MCF 10A (cell line): Measurements from ENCODE around the gene SIGLEC5. TPM values are rescaled to one million over a fixed set of nuclear protein-coding genes. Genes with fewer than 3 reads are reported as not detected.

ENCODE experiments used
- BruUV-seq: library from RNA; stranded (reverse); fragments of 400-500 nt; replicated peaks from 2 replicates; lab custom pipeline; 2021; lab: Mats Ljungman, UMichigan
- CTCF ChIA-PET: fragments of 300-600 bp; sonication (Branson Sonifier 250); formaldehyde crosslinking; extraction: SDS; loops from one replicate; lab custom pipeline; 2021; ENCODE audit warnings: antibody characterized with exemption, inconsistent platforms; lab: Yijun Ruan, JAX
- POLR2A ChIA-PET: fragments of 300-600, 350-650 bp; sonication (Branson Sonifier 250); formaldehyde crosslinking; extraction: SDS; loops from one replicate; lab custom pipeline; 2020; ENCODE audit warnings: antibody characterized with exemption, inconsistent platforms; lab: Yijun Ruan, JAX
- DNase-seq: peaks from one replicate; pipeline ENCODE4 v3.0.0-alpha.2; 2018; ENCODE audit not compliant: unreplicated experiment
- H3K27ac Mint-ChIP-seq: one replicate; pipeline ENCODE4 v1.8.0; 2022; ENCODE audit warnings: mild to moderate bottlenecking, low read depth, mixed read lengths; ENCODE audit not compliant: unreplicated experiment
- H3K27me3 Mint-ChIP-seq: one replicate; pipeline ENCODE4 v1.8.0; 2022; ENCODE audit warnings: mixed read lengths; ENCODE audit not compliant: insufficient read depth, unreplicated experiment
- H3K36me3 Mint-ChIP-seq: one replicate; pipeline ENCODE4 v1.8.0; 2022; ENCODE audit warnings: mild to moderate bottlenecking, moderate library complexity, mixed read lengths; ENCODE audit not compliant: insufficient read depth, unreplicated experiment
- H3K4me1 Mint-ChIP-seq: one replicate; pipeline ENCODE4 v1.8.0; 2022; ENCODE audit warnings: mixed read lengths; ENCODE audit not compliant: insufficient read depth, unreplicated experiment
- H3K4me3 Mint-ChIP-seq: one replicate; pipeline ENCODE4 v1.8.0; 2022; ENCODE audit warnings: mild to moderate bottlenecking, moderate library complexity, mixed read lengths; ENCODE audit not compliant: unreplicated experiment
- H3K9me3 Mint-ChIP-seq: one replicate; pipeline ENCODE4 v1.8.0; 2022; ENCODE audit warnings: mixed read lengths; ENCODE audit not compliant: unreplicated experiment
- intact Hi-C: fragments of 100-400 bp; cut with micrococcal nuclease; formaldehyde crosslinking; loops from 2 replicates; pipeline ENCODE4 v1.14.1; 2022
- total RNA-seq: library from RNA; stranded (reverse); gene quantifications from 2 replicates; pipeline ENCODE4 v1.2.3, GENCODE V29; 2022
- TF ChIP-seq, protein P1 (sequence below): fragments of 200-600 bp; IDR thresholded peaks from one replicate; pipeline ENCODE4 v1.8.0; 2022; ENCODE audit warnings: antibody characterized with exemption, mild to moderate bottlenecking; ENCODE audit not compliant: unreplicated experiment

SIGLEC5 gene
- total RNA-seq, 1 experiment from 2014 or later: not detected

GRCh38 chr19:51615991-51616390, 14.2 kb downstream of the SIGLEC5 start:
- H3K4me3 Mint-ChIP-seq: no peak overlapping the region
- H3K27ac Mint-ChIP-seq: no peak overlapping the region
- intact Hi-C loops: no loop called here
- no peaks in the 10 kb centered on the region for H3K27me3 Mint-ChIP-seq
- peaks cover 14% of the 10 kb centered on the region for H3K9me3 Mint-ChIP-seq
- ChIA-PET POLR2A (no interaction called here), CTCF (interaction anchor here (0.5 to 0.7 kb wide), 3 partner anchors 8 to 1112 kb away, joined by 3 to 4 read pairs (median 3); no protein-coding TSS in a partner anchor)
- H3K36me3 Mint-ChIP-seq: no peaks in the 10 kb centered on the region
- DNase-seq: no peak
- H3K4me1 Mint-ChIP-seq: no peaks in the 10 kb centered on the region
- TF ChIP-seq, protein P1, sequence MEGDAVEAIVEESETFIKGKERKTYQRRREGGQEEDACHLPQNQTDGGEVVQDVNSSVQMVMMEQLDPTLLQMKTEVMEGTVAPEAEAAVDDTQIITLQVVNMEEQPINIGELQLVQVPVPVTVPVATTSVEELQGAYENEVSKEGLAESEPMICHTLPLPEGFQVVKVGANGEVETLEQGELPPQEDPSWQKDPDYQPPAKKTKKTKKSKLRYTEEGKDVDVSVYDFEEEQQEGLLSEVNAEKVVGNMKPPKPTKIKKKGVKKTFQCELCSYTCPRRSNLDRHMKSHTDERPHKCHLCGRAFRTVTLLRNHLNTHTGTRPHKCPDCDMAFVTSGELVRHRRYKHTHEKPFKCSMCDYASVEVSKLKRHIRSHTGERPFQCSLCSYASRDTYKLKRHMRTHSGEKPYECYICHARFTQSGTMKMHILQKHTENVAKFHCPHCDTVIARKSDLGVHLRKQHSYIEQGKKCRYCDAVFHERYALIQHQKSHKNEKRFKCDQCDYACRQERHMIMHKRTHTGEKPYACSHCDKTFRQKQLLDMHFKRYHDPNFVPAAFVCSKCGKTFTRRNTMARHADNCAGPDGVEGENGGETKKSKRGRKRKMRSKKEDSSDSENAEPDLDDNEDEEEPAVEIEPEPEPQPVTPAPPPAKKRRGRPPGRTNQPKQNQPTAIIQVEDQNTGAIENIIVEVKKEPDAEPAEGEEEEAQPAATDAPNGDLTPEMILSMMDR: no peak
- BruUV-seq: no TSS peak

DNA sequence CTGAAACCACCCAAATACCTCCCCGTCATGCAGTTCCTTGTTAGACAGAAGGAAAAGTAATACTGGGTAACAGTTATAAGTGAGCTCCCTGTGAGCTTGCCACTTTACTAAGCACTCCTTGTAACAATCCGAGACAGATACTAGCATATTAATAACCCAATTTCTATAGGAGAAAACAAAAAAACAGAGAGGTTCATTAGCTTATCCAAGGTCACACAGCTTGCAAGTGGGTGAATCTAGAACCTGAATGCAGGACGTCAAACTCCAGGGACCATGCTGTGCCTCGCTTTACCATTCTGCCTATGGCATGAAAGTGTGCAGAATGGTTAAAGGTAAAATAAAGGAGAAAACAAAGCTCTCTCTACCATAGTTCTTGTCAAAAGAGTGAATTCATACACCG, 15.4 kb downstream of the SIGLEC5 start:
- Mint-ChIP-seq H3K27ac (no peak overlapping the region), H3K9me3 (peaks cover 15% of the 10 kb centered on the region), H3K4me1 (no peaks in the 10 kb centered on the region), H3K36me3 (no peaks in the 10 kb centered on the region), H3K4me3 (no peak overlapping the region), H3K27me3 (no peaks in the 10 kb centered on the region)
- ChIA-PET POLR2A (interaction anchor here (0.6 kb wide), 1 partner anchor 219 kb away, joined by 3 read pairs; no protein-coding TSS in a partner anchor), CTCF (interaction anchor here (0.6 to 1.5 kb wide), 6 partner anchors 24 to 697 kb away, joined by 3 to 6 read pairs (median 5); no protein-coding TSS in a partner anchor)
- DNase-seq: no peak
- intact Hi-C loops: no loop called here
- BruUV-seq: no TSS peak
- TF ChIP-seq, protein P1: no peak

GRCh38 chr19:51610576-51610975, 19.6 kb downstream of the SIGLEC5 start:
- no peaks in the 10 kb centered on the region for H3K27me3 Mint-ChIP-seq
- BruUV-seq: no TSS peak
- peaks cover 15% of the 10 kb centered on the region for H3K9me3 Mint-ChIP-seq
- H3K4me1 Mint-ChIP-seq: no peaks in the 10 kb centered on the region
- ChIA-PET POLR2A (no interaction called here), CTCF (interaction anchor here (0.7 kb wide), 1 partner anchor 38 kb away, joined by 3 read pairs; no protein-coding TSS in a partner anchor)
- TF ChIP-seq, protein P1: no peak
- H3K36me3 Mint-ChIP-seq: no peaks in the 10 kb centered on the region
- no peak overlapping the region for H3K27ac Mint-ChIP-seq
- H3K4me3 Mint-ChIP-seq: no peak overlapping the region
- no peak for DNase-seq
- intact Hi-C loops: no loop called here

GRCh38 chr19:51607920-51608562, 22.2 kb downstream of the SIGLEC5 start:
- no peaks in the 10 kb centered on the region for H3K36me3 Mint-ChIP-seq
- no TSS peak for BruUV-seq
- peak; percentile 62 for DNase-seq
- intact Hi-C loops: loop anchor here (2.0 kb wide), 1 partner anchor 49 kb away; no protein-coding TSS in a partner anchor
- TF ChIP-seq, protein P1: peak; percentile 45
- no peak overlapping the region for H3K4me3 Mint-ChIP-seq
- no peaks in the 10 kb centered on the region for H3K4me1 Mint-ChIP-seq
- ChIA-PET POLR2A (no interaction called here), CTCF (interaction anchor here (0.5 to 1.3 kb wide), 11 partner anchors 8 to 342 kb away, joined by 3 to 7 read pairs (median 3); no protein-coding TSS in a partner anchor)
- H3K9me3 Mint-ChIP-seq: peaks cover 14% of the 10 kb centered on the region
- H3K27me3 Mint-ChIP-seq: no peaks in the 10 kb centered on the region
- no peak overlapping the region for H3K27ac Mint-ChIP-seq
